HG03095 (cell line): ENCODE measurements around the gene STARD3.

Experiments
- ATAC-seq: cut with Tn5 transposase; IDR thresholded peaks from one replicate; pipeline ENCODE4 v1.9.1; 2021; ENCODE audit warnings: moderate library complexity; ENCODE audit not compliant: unreplicated experiment

STARD3 gene

GRCh38 chr17:39634384-39634871, 2.5 kb upstream of the STARD3 start:
- ATAC-seq, result no peak

- ATAC-seq, result no peak
These were observed 1.2 kb upstream of the STARD3 start for GRCh38 chr17:39635614-39636176.

DNA sequence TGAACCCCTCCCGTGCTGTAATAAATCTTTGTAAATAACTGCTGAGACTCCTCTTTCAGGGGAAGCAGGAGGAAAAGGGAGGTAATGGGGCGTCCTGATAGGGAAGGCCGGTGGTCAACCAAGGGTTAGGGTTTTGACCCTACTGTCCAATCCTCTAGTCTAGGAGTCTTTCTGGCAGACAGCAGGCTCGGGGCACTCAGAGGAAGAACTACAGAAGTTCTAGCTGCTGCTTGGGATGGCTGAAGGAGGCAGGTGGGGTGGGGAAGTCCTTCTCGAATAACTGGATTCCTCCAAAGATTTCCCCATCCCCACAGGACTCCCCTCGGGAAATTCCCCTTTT, 387 bp upstream of the STARD3 start:
- peak; percentile 25 for ATAC-seq

GRCh38 chr17:39638317-39638716, 1.4 kb downstream of the STARD3 start:
- no peak for ATAC-seq

GRCh38 chr17:39639043-39639442, 2.1 kb downstream of the STARD3 start:
- no peak for ATAC-seq

DNA sequence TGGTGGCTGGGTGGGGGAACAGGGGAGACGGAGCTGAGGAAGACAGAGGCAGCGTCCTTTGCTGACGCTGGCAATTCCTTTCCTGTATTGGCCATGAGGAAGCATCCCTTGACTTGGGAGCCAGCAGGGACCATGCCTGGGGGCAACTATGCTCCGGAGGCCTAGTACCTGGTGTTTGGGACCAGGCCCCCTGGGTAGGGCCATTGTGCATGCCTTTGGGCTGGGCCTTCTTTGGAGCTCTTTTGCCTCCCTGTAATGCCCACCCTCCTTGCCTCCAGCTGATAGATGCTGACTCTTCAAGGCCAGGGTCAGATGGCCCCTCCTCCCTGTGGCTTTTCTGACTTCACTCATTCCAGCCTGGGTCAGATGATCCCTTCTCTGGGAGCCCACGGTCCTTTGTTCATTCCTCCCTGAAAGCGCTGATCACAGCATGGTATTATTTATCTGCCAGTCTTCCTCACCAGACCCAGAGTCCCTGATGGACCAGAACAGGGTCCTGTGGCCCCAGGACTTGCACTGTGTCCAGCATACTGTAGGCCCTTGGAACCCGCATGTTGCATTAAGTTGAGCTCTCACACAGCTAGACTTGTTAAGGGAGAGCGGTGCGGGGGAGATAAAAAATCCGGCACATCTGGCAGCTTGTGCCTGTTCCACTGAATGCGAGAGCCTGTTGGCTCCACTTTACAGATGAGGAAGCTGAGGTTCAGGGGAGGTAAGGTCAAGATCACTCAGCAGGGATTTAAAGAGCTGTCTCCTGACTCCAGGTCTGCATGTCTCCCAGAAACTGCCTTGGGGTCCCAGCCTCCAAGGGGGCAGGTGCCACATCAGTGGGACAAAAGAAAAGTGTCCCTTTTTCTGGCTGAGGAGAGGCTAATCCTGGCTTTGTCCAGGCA, 2.9 kb downstream of the STARD3 start:
- no peak for ATAC-seq

GRCh38 chr17:39640591-39641031, 3.7 kb downstream of the STARD3 start:
- ATAC-seq, result no peak

GRCh38 chr17:39641097-39641496, 4.2 kb downstream of the STARD3 start:
- no peak for ATAC-seq

- no peak for ATAC-seq
These were observed 4.9 kb downstream of the STARD3 start for GRCh38 chr17:39641883-39642282.

DNA sequence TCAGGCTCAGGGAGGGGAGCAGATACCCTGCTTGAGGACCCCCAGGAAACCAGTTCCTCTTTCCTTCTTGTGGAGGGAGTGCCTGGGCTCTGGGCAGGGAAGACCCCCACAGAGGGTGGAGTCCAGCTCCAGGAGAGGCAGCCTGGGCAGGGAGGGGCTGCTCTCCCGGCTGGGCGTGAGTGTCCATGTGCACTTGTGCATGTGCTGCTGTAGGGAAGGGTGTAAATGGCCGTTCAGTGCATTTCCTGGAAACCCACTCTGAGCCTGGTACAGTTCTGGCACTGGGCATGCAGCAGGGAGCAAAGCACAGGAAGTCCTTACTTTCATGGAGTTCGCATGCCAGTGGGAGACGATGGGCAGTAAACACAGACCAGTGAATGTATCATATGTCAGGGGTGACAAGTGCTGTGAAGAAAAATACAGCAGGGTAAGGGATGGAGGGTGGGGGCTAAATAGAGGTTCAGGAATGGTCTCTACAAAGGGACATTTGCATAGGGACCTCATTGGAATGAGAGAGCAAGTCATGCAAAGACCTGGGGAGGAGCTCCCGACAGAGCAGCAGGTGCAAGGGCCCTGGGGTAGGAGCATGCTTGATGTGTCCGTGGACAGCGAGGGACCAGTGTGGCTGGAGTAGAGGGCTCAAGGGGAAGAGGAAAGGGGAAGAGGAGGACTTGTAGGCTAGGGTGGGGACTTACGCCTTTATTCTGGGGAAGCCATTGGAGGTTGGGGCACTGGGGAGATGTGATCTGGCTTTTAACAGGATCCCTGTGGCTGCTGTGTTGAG, 5.5 kb downstream of the STARD3 start:
- ATAC-seq, result no peak

- no peak for ATAC-seq
These were observed 6.3 kb downstream of the STARD3 start for GRCh38 chr17:39643271-39643670.

DNA sequence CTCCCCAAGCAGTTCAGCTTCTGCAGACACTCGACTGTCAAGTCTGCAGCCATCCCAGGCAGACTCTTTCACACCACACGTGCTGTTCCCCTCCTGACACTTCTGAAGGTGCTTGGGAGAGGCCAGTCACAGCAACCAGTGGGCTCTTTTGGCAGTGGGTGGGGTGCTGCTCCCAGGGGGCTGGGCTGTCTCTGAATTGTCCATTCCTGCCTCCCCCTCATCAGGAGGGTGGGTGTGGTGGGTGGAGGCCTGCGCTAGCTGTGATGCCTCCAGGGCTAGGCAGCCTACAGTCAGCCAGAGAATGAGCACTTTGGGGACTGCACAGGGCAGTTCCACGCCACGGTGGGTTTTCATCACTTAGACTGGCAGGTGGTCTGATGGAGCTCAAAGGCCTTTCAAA, 10.3 kb downstream of the STARD3 start:
- ATAC-seq, result no peak

DNA sequence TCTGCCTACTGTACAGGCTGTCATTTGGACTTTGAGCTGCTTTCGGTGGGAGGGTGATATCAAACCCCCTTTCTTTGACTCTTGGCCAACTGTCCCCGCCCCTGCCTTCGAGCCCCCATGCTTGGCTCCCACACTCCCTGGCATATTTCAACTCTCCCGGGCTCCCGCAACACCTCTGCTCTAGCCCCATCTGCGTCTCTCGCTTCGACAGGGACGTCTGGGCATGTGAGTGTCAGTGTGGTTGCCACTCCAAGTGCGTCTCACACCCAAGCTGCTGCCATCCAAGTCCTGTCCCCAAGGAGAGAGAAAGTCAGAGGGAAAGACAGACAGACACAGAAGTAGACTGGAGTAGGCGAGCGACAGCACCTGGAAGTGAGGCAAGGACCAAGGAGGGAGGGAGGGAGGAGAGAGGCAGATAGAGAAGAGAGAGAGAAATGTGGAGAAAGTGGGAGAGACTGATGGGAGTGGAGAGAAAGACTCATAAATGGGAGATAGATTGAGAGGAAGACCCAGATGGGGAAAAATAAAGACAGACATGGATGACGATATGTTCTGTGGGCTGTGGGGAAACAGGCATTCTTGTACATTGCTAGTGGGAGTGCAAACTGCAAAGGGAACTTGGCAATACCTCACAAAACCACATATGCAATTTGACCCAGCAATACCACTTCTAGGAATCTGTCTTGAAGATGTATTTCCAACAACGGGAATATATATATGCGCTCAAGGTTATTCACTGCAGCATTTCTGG, 11.8 kb downstream of the STARD3 start:
- ATAC-seq, result no peak

DNA sequence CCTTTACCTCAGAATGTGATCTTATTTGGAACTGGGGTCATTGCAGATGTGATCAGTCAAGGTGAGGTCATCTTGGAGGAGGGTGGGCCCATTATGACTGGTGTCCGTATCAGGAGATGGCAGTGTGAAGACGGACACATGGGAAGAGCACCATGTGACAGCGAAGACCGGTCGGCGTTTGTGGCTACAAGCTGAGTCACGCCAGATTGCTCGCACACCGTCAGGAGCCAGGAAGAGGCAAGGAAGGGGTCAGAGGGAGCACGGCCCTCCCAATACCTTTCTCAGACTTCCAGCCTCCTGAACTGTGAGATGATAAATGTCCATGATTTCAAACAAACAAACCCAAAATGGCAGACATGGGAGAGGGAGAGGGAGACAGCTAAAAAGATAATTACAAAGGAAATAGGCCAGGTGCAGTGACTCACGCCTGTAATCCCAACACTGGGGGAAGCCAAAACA, 13.2 kb downstream of the STARD3 start:
- ATAC-seq, result no peak

GRCh38 chr17:39651923-39652586, 15.1 kb downstream of the STARD3 start:
- no peak for ATAC-seq

DNA sequence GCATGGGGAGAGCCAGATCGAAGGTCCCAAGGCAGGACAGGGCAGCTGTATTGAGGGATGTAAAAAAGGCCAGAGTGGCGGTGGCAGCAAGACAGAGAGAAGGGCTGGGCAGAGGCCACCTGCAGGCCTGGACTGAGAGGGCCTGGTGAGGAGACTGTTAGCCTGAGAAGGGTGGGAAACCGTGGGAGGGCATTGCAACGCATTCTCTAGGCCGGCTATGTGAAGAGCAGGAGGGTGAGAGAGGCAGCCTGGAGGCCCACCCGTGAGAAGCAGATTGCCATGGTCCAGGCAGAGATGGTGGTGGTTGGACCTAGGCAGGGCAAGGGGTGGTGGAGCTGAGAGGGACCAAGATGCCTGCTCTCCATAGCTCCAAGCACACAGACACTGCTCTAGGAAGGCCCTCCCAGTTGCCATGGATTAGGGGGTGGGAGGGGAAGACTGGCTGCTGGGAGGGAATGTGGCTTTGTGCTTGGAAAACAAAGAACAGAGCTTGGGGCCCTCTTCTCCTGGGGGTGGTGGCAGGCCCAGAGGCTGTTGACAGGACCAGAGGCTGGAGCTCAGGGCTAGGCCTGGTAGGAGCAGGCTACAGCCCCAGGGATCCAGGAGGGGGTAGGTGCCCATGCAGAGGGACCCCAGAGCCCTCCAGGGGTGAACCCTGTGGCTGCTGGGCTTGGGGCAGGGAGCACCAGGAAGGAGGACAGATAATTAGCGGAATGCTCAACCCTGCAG, 15.8 kb downstream of the STARD3 start:
- ATAC-seq, result no peak

- no peak for ATAC-seq
These were observed 16.3 kb downstream of the STARD3 start for GRCh38 chr17:39653316-39653661.

DNA sequence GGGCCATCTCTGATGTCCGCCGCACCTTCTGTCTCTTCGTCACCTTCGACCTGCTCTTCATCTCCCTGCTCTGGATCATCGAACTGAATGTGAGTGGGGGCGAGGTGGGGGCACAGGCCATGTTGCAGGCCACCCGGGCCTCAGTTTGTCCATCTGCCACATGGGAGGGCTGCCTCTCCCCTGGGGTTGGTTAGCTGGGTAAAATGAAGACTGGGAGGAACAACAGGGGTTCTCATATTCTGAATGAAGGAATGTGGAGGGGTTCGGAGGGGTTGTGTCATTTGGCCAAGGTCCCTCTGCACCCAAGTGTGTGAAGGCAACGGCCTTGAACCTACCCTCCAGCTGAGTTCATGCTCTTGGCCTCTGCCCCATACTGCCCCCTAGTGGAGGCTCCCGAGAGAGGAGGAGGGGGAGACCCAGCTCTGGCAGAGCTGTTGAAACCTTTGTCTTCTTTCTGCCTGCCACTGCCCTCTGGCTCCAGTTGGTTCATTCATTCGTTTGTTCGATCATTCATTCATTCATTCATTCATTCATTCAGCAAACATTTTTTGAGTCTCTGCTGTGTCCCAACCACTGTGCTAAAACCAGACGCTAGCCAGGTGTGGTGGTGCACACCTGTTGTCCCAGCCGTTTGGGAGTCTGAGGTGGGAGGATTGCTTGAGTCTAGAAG, 16.9 kb downstream of the STARD3 start:
- no peak for ATAC-seq

DNA sequence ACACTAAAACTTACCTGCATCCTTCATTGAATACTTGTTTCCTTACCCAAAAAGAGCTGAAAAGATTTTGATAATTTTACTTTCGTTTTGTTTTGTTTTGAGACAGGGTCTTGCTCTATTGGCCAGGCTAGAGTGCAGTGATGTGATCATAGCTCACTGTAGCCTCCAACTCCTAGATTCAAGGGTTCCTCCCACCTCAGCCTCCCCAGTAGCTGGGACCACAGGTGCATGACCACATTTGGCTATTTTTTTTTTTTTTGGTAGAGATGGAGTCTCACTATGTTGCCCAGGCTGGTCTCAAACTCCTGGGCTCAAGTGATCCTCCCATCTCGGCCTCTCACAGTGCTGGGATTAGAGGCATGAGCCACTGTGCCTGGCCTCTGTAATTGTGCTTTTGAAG, 18.2 kb downstream of the STARD3 start:
- no peak for ATAC-seq
